ENCODE data around the gene DLG2.
"Not testable (repeated sequence)": the region's sequence is repeated elsewhere in the genome, so short reads cannot be mapped to it uniquely, and the experiment has no call there.

Gene DLG2

GRCh38 chr11:85475660-85476517 is 151.3 kb downstream of the DLG2 start:
- in situ Hi-C loops (cut with HindIII; ENCODE audit: low sequenced_read_pairs) = no loop called here

- in situ Hi-C loops (cut with HindIII; ENCODE audit: low sequenced_read_pairs) = no loop called here
Observed at GRCh38 chr11:85472953-85473352, 154.2 kb downstream of the DLG2 start.

- in situ Hi-C loops (cut with HindIII; ENCODE audit: low sequenced_read_pairs) = no loop called here
Observed at GRCh38 chr11:85464283-85464682, 162.9 kb downstream of the DLG2 start.

- in situ Hi-C loops (cut with HindIII; ENCODE audit: low sequenced_read_pairs) = no loop called here
Observed at GRCh38 chr11:85459304-85459703, 167.8 kb downstream of the DLG2 start.

- in situ Hi-C loops (cut with HindIII; ENCODE audit: low sequenced_read_pairs) = no loop called here
Observed at GRCh38 chr11:85444479-85444878, 182.7 kb downstream of the DLG2 start.

GRCh38 chr11:85440273-85440672 is 186.9 kb downstream of the DLG2 start:
- in situ Hi-C loops (cut with HindIII; ENCODE audit: low sequenced_read_pairs) = no loop called here

GRCh38 chr11:85438328-85438727 is 188.8 kb downstream of the DLG2 start:
- in situ Hi-C loops (cut with HindIII; ENCODE audit: low sequenced_read_pairs) = no loop called here

GRCh38 chr11:85431319-85431718 is 195.8 kb downstream of the DLG2 start:
- in situ Hi-C loops (cut with HindIII; ENCODE audit: low sequenced_read_pairs) = no loop called here

- in situ Hi-C loops (cut with HindIII; ENCODE audit: low sequenced_read_pairs) = no loop called here
Observed at GRCh38 chr11:85423794-85424193, 203.3 kb downstream of the DLG2 start.

GRCh38 chr11:85423316-85423715 is 203.8 kb downstream of the DLG2 start:
- in situ Hi-C loops (cut with HindIII; ENCODE audit: low sequenced_read_pairs) = no loop called here

GRCh38 chr11:85414175-85414574 is 213.0 kb downstream of the DLG2 start:
- in situ Hi-C loops (cut with HindIII; ENCODE audit: low sequenced_read_pairs) = no loop called here

GRCh38 chr11:85407648-85408047 is 219.5 kb downstream of the DLG2 start:
- in situ Hi-C loops (cut with HindIII; ENCODE audit: low sequenced_read_pairs) = no loop called here

- in situ Hi-C loops (cut with HindIII; ENCODE audit: low sequenced_read_pairs) = no loop called here
Observed at GRCh38 chr11:85406841-85407240, 220.3 kb downstream of the DLG2 start.

- in situ Hi-C loops (cut with HindIII; ENCODE audit: low sequenced_read_pairs) = no loop called here
Observed at GRCh38 chr11:85406316-85406715, 220.8 kb downstream of the DLG2 start.

GRCh38 chr11:85395515-85396055 is 231.6 kb downstream of the DLG2 start:
- in situ Hi-C loops (cut with HindIII; ENCODE audit: low sequenced_read_pairs) = not testable (repeated sequence)

GRCh38 chr11:85394283-85394682 is 232.9 kb downstream of the DLG2 start:
- in situ Hi-C loops (cut with HindIII; ENCODE audit: low sequenced_read_pairs) = no loop called here

- in situ Hi-C loops (cut with HindIII; ENCODE audit: low sequenced_read_pairs) = no loop called here
Observed at GRCh38 chr11:85391141-85391540, 236.0 kb downstream of the DLG2 start.

GRCh38 chr11:85385547-85385946 is 241.6 kb downstream of the DLG2 start:
- in situ Hi-C loops (cut with HindIII; ENCODE audit: low sequenced_read_pairs) = no loop called here

- in situ Hi-C loops (cut with HindIII; ENCODE audit: low sequenced_read_pairs) = no loop called here
Observed at GRCh38 chr11:85385111-85385510, 242.0 kb downstream of the DLG2 start.

- in situ Hi-C loops (cut with HindIII; ENCODE audit: low sequenced_read_pairs) = no loop called here
Observed at GRCh38 chr11:85379066-85379465, 248.1 kb downstream of the DLG2 start.

- in situ Hi-C loops (cut with HindIII; ENCODE audit: low sequenced_read_pairs) = no loop called here
Observed at GRCh38 chr11:85377901-85378300, 249.2 kb downstream of the DLG2 start.

- in situ Hi-C loops (cut with HindIII; ENCODE audit: low sequenced_read_pairs) = no loop called here
Observed at GRCh38 chr11:85359859-85360258, 267.3 kb downstream of the DLG2 start.

GRCh38 chr11:85355921-85356320 is 271.2 kb downstream of the DLG2 start:
- in situ Hi-C loops (cut with HindIII; ENCODE audit: low sequenced_read_pairs) = no loop called here

Measured in DLD1 (cell line).